H9 (cell line): Measurements from ENCODE around the gene MYO7A. TPM values are rescaled to one million over a fixed set of nuclear protein-coding genes. Genes with fewer than 3 reads are reported as not detected.
A peak's percentile ranks its signal among the peaks of the same experiment; 100 is the strongest.

Experiments
- DNase-seq: peaks from one replicate; pipeline ENCODE4 v3.0.0-alpha.2; 2017
- H2AFZ ChIP-seq: one replicate; pipeline ENCODE4 v1.6.1; 2013; ENCODE audit warnings: mild to moderate bottlenecking, low read length, control low read depth, moderate library complexity
- H2AK5ac ChIP-seq: 2 replicates; pipeline ENCODE4 v1.6.1; 2013; ENCODE audit warnings: low read length, control low read depth, mixed read lengths; ENCODE audit not compliant: insufficient read length
- H2BK120ac ChIP-seq: one replicate; pipeline ENCODE4 v1.6.1; 2013; ENCODE audit warnings: low read depth, mild to moderate bottlenecking, low read length, control low read depth, inconsistent platforms; ENCODE audit not compliant: poor library complexity, severe bottlenecking
- H2BK12ac ChIP-seq: 2 replicates; pipeline ENCODE4 v1.6.1; 2013; ENCODE audit warnings: low read length, control low read depth, mixed read lengths, low read depth; ENCODE audit not compliant: insufficient read length
- H2BK15ac ChIP-seq: 2 replicates; pipeline ENCODE4 v1.6.1; 2013; ENCODE audit warnings: low read depth, low read length, control low read depth
- H2BK20ac ChIP-seq: one replicate; pipeline ENCODE4 v1.6.1; 2013; ENCODE audit warnings: low read depth, mild to moderate bottlenecking, low read length, control low read depth, inconsistent platforms; ENCODE audit not compliant: poor library complexity, severe bottlenecking
- H2BK5ac ChIP-seq: 2 replicates; pipeline ENCODE4 v1.6.1; 2013; ENCODE audit warnings: low read length, control low read depth, mixed read lengths; ENCODE audit not compliant: insufficient read length
- H3K14ac ChIP-seq: 2 replicates; pipeline ENCODE4 v1.6.1; 2013; ENCODE audit warnings: low read length, control low read depth; ENCODE audit not compliant: insufficient read depth
- H3K18ac ChIP-seq: 2 replicates; pipeline ENCODE4 v1.6.1; 2013; ENCODE audit warnings: low read depth, mild to moderate bottlenecking, mixed read lengths, low read length, control low read depth; ENCODE audit not compliant: insufficient read length
- H3K23ac ChIP-seq: 2 replicates; pipeline ENCODE4 v1.6.1; 2013; ENCODE audit warnings: low read length, control low read depth, mixed read lengths, low read depth; ENCODE audit not compliant: insufficient read length
- H3K23me2 ChIP-seq: 2 replicates; pipeline ENCODE4 v1.6.1; 2013; ENCODE audit warnings: low read depth, mild to moderate bottlenecking, mixed read lengths, low read length, control low read depth; ENCODE audit not compliant: insufficient read length, poor library complexity, severe bottlenecking
- H3K27ac ChIP-seq: 2 replicates; pipeline ENCODE4 v1.5.1; 2013; ENCODE audit warnings: low read length, control low read depth, mixed read lengths, low read depth; ENCODE audit not compliant: insufficient read length
- H3K27me3 ChIP-seq: 2 replicates; pipeline ENCODE4 v1.6.1; 2013; ENCODE audit warnings: low read length, control low read depth, inconsistent platforms; ENCODE audit not compliant: insufficient read depth
- H3K4ac ChIP-seq: 2 replicates; pipeline ENCODE4 v1.6.1; 2013; ENCODE audit warnings: low read depth, mild to moderate bottlenecking, control low read depth, inconsistent platforms, low read length, moderate library complexity
- H3K4me1 ChIP-seq: 2 replicates; pipeline ENCODE4 v1.6.1; 2013; ENCODE audit warnings: low read length, control low read depth, inconsistent platforms; ENCODE audit not compliant: insufficient read depth
- H3K4me2 ChIP-seq: 2 replicates; pipeline ENCODE4 v1.6.1; 2013; ENCODE audit warnings: low read length, control low read depth, mixed read lengths; ENCODE audit not compliant: insufficient read length, insufficient read depth
- H3K56ac ChIP-seq: 2 replicates; pipeline ENCODE4 v1.6.1; 2013; ENCODE audit warnings: low read depth, mild to moderate bottlenecking, mixed read lengths, low read length, control low read depth; ENCODE audit not compliant: insufficient read length
- H3K79me1 ChIP-seq: 2 replicates; pipeline ENCODE4 v1.6.1; 2013; ENCODE audit warnings: low read depth, mild to moderate bottlenecking, moderate library complexity, low read length, control low read depth, inconsistent platforms; ENCODE audit not compliant: insufficient read depth, poor library complexity, severe bottlenecking
- H3K79me2 ChIP-seq: 2 replicates; pipeline ENCODE4 v1.6.1; 2013; ENCODE audit warnings: low read length, control low read depth, inconsistent platforms; ENCODE audit not compliant: insufficient read depth
- H3K9ac ChIP-seq: 2 replicates; pipeline ENCODE4 v1.6.1; 2013; ENCODE audit warnings: low read length, control low read depth, mixed read lengths; ENCODE audit not compliant: insufficient read length; ENCODE audit errors: extremely low read depth
- H3K9me3 ChIP-seq: one replicate; pipeline ENCODE4 v1.6.1; 2013; ENCODE audit warnings: low read depth, low read length, inconsistent platforms; ENCODE audit not compliant: control insufficient read depth
- H3T11ph ChIP-seq: one replicate; pipeline ENCODE4 v1.6.1; 2013; ENCODE audit warnings: mild to moderate bottlenecking, low read length, control low read depth, inconsistent platforms
- H4K20me1 ChIP-seq: one replicate; pipeline ENCODE4 v1.6.1; 2013; ENCODE audit not compliant: control insufficient read depth, insufficient read length, insufficient read depth
- H4K5ac ChIP-seq: 2 replicates; pipeline ENCODE4 v1.6.1; 2013; ENCODE audit warnings: low read depth, mild to moderate bottlenecking, mixed read lengths, low read length, control low read depth; ENCODE audit not compliant: insufficient read length
- H4K8ac ChIP-seq: replicated peaks from 2 replicates; pipeline ENCODE4 v1.6.1; 2013; ENCODE audit warnings: low read length, control low read depth, mixed read lengths, low read depth; ENCODE audit not compliant: insufficient read length
- H4K91ac ChIP-seq: 2 replicates; pipeline ENCODE4 v1.6.1; 2013; ENCODE audit warnings: low read depth, mild to moderate bottlenecking, moderate library complexity, mixed read lengths, low read length, control low read depth; ENCODE audit not compliant: insufficient read length
- H3K27ac Mint-ChIP-seq, 3 experiments: 2 replicates in 2 of 3; 3 replicates in 1 of 3; pipeline ENCODE4 v1.8.0; 2020 to 2021; ENCODE audit warnings: mixed read lengths in 3 of 3, mild to moderate bottlenecking in 1 of 3, moderate library complexity in 1 of 3
- H3K27me3 Mint-ChIP-seq: 2 replicates; pipeline ENCODE4 v1.8.0; 2021; ENCODE audit warnings: low read depth, mild to moderate bottlenecking, moderate library complexity, mixed read lengths
- H3K36me3 Mint-ChIP-seq, 3 experiments: 2 replicates in 2 of 3; 3 replicates in 1 of 3; pipeline ENCODE4 v1.8.0; 2020 to 2021; ENCODE audit warnings: low read depth in 3 of 3, mixed read lengths in 3 of 3; ENCODE audit not compliant: insufficient read depth in 1 of 3
- H3K4me1 Mint-ChIP-seq, 2 experiments: 2 replicates each; pipeline ENCODE4 v1.8.0; 2020; ENCODE audit warnings: mixed read lengths in 2 of 2
- H3K4me3 Mint-ChIP-seq, 2 experiments: 2 replicates in 1 of 2; 3 replicates in 1 of 2; pipeline ENCODE4 v1.8.0; 2020 to 2021; ENCODE audit warnings: mild to moderate bottlenecking in 2 of 2, mixed read lengths in 2 of 2, moderate library complexity in 1 of 2
- H3K9me3 Mint-ChIP-seq, 2 experiments: 2 replicates in 1 of 2; 3 replicates in 1 of 2; pipeline ENCODE4 v1.8.0; 2020; ENCODE audit warnings: mild to moderate bottlenecking in 2 of 2, mixed read lengths in 2 of 2, moderate library complexity in 1 of 2
- CTCF ChIP-seq: fragments of 200-600 bp; sonication (generic); conservative IDR thresholded peaks from 3 replicates; pipeline ENCODE4 v1.8.0; 2021; ENCODE audit warnings: antibody characterized with exemption, mild to moderate bottlenecking
- WGBS: extraction: QIAGEN DNeasy Blood & Tissue Kit; methylation state at CpG from one replicate; pipeline ENCODE4 v1.1.7; 2013; ENCODE audit warnings: missing lambda C conversion rate, low lambda C conversion rate, mixed read lengths; ENCODE audit not compliant: insufficient read length; ENCODE audit errors: extremely low coverage; 5-methylcytosine and 5-hydroxymethylcytosine counted together
- total RNA-seq: library from RNA; stranded (reverse); gene quantifications from 2 replicates; pipeline ENCODE4 v1.2.1, GENCODE V29; 2021

Gene MYO7A
- total RNA-seq, 1 experiment from 2014 or later, result 1.6 TPM

DNA sequence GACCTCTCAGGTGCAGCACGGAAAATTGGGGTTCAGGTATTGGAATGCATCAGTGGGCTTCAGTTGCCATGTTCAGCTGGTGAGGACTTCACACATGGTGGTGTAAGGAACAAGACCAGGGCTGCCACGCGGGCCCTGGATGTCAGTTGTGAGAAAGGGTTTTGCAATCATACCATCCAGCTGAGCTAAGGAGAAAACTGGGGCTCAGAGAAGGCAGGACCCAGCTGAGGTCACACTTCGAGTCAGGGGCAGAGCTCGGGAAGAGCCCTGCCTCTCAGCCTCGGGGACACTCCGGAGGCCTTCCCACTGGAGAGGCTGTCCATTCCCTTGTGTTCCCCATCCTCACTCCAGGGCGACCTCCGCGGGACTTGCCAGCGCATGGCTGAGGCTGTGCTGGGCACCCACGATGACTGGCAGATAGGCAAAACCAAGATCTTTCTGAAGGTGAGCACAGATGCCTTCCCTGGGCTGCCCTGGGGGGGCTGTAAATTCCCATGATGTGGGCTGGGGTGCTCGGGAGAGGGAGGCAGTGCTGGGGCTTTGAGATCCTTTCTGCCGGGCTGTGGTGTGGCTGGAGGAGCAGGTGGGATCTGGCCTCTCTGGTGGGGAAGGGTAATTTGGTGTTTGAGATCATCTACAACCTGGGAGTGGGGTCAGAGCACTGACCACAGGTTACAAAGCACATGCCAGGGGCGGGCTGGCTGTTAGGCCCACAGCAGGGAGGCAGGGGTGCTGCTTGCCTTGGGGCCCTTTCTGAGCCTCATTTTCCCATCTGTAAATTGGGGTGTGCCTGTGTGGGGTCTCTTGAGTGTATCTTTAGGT lies 47.2 kb downstream of the MYO7A start:
- no peak overlapping the region for H3K27ac ChIP-seq
- H3K27ac Mint-ChIP-seq, result peak overlapping the region in 2 of 3 experiments; percentile 65 to 96; a peak in 4 of 7 replicates
- no peak overlapping the region for H2AFZ ChIP-seq

More for the DNA sequence above, 47.2 kb downstream of the MYO7A start:
- TF ChIP-seq CTCF, result no peak
- Histone ChIP-seq H4K91ac (no peak overlapping the region), H3K79me2 (no peaks in the 10 kb centered on the region), H2BK20ac (no peak overlapping the region), H3K18ac (no peak overlapping the region), H3K4me1 (peaks cover 17% of the 10 kb centered on the region; the same call in 1 of the 2 replicates), H3K79me1 (no peaks in the 10 kb centered on the region), H3K9ac (no peak overlapping the region), H2BK120ac (no peak overlapping the region), H4K20me1 (no peaks in the 10 kb centered on the region), H2BK15ac (no peak overlapping the region), H3K14ac (no peak overlapping the region), H3K4ac (no peak overlapping the region), H3K23me2 (no peaks in the 10 kb centered on the region), H2BK12ac (no peak overlapping the region), H3K56ac (no peak overlapping the region), H2BK5ac (no peak overlapping the region), H3K27me3 (peaks cover 2% of the 10 kb centered on the region; the same call in 1 of the 2 replicates), H4K5ac (no peak overlapping the region), H4K8ac (no peak overlapping the region), H3K23ac (no peak overlapping the region), H3K4me2 (no peak overlapping the region), H3T11ph (no peak overlapping the region), H2AK5ac (no peak overlapping the region), H3K9me3 (no peaks in the 10 kb centered on the region)
- Mint-ChIP-seq H3K4me1 (peaks cover 61 to 62% of the 10 kb centered on the region in 2 experiments), H3K9me3 (no peaks in the 10 kb centered on the region; a peak in 1 of 5 replicates), H3K36me3 (no peaks in the 10 kb centered on the region; a peak in 3 of 7 replicates), H3K4me3 (peak overlapping the region in 1 of 2 experiments; percentile 59; a peak in 3 of 5 replicates), H3K27me3 (no peaks in the 10 kb centered on the region; the same call in none of the 2 replicates)
- DNase-seq, result no peak
- WGBS, result no CpG with 5 or more reads among the region's 15 CpGs
